NCI-H1436 treated with DMSO at 0.1 percent for 48 hours (cell line): ENCODE measurements around the gene NUDT22.

ENCODE experiments used
- DNase-seq: peaks from one replicate; lab custom pipeline; 2025; lab: John Stamatoyannopoulos, UW

The NUDT22 gene

DNA sequence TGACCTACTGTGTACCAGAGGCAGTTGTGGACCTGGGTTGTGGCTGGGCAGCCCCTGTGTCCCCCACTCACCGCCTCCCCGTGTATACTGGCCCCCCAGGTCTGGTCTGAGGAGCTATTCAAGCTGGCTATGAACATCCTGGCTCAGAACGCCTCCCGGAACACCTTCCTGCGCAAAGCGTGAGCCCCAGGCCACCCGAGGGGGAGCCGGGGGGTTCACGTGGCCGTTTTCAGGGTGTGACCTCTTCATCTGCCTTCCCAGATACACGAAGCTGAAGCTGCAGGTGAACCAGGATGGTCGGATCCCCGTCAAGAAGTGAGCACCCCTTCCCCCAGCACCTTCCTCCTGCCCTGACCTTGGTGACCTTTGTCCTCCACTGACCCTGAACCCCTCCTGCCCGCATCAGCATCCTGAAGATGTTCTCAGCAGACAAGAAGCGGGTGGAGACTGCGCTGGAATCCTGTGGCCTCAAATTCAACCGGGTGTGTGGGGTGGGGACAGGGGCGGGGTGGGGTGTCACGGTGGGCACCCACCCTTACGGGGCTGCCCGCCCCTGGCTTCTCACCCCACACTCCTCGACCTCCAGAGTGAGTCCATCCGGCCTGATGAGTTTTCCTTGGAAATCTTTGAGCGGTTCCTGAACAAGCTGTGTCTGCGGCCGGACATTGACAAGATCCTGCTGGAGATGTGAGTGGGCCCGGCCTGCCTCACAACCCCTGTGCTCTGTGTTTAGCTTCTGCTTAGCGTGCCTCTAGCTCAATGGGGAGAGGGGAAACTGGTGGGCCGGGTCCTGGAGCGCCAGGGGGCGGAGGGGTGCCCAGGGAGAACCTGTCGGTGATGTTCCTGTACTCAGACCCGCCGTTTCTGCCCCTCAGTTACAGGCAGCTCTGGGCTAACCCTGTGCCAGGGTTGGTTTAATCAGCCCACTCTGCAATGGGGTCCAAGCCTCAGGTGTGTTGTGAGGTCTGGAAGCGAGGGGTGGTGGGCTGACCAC lies 29.4 kb downstream of the NUDT22 start:
- DNase-seq = no peak

- no peak for DNase-seq
These were observed 30.2 kb downstream of the NUDT22 start for GRCh38 chr11:64256300-64256699.

- no peak for DNase-seq
These were observed 32.3 kb downstream of the NUDT22 start for GRCh38 chr11:64258356-64258755.

- no peak for DNase-seq
These were observed 33.0 kb downstream of the NUDT22 start for GRCh38 chr11:64258946-64259532.

DNA sequence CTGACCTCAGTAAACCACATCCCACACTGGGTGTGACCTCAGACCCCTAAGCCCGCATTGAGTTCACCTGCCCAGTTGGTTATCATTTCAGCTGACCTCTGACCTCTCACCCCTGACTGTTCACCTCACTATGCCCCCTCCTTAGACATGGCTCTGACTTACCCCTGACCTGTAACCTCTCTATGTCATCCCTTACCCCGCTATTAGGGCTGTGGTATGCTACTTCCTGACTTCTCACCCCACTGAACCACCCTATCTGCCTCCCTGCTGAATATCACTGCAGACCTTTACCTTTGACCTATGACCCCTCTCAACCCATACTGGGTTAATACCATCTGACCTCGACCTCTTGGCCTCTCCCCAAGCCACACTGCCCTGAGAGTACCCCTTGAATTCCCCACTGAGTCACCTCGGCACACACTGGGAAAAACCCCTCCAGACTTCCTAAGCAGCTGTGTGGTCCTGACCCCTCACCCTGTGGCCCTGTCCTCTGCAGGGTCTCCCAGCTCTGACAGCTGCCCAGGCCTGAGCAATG lies 33.5 kb downstream of the NUDT22 start:
- no peak for DNase-seq

- DNase-seq = no peak
These were observed 34.2 kb downstream of the NUDT22 start for GRCh38 chr11:64260147-64260708.

- DNase-seq = no peak
These were observed 35.5 kb downstream of the NUDT22 start for GRCh38 chr11:64261556-64262080.

- DNase-seq = no peak
These were observed 36.4 kb downstream of the NUDT22 start for GRCh38 chr11:64262271-64263002.

GRCh38 chr11:64263021-64263946 lies 37.2 kb downstream of the NUDT22 start:
- DNase-seq = no peak

GRCh38 chr11:64263947-64264317 lies 37.9 kb downstream of the NUDT22 start:
- DNase-seq = no peak

GRCh38 chr11:64264371-64264852 lies 38.3 kb downstream of the NUDT22 start:
- DNase-seq = no peak

DNA sequence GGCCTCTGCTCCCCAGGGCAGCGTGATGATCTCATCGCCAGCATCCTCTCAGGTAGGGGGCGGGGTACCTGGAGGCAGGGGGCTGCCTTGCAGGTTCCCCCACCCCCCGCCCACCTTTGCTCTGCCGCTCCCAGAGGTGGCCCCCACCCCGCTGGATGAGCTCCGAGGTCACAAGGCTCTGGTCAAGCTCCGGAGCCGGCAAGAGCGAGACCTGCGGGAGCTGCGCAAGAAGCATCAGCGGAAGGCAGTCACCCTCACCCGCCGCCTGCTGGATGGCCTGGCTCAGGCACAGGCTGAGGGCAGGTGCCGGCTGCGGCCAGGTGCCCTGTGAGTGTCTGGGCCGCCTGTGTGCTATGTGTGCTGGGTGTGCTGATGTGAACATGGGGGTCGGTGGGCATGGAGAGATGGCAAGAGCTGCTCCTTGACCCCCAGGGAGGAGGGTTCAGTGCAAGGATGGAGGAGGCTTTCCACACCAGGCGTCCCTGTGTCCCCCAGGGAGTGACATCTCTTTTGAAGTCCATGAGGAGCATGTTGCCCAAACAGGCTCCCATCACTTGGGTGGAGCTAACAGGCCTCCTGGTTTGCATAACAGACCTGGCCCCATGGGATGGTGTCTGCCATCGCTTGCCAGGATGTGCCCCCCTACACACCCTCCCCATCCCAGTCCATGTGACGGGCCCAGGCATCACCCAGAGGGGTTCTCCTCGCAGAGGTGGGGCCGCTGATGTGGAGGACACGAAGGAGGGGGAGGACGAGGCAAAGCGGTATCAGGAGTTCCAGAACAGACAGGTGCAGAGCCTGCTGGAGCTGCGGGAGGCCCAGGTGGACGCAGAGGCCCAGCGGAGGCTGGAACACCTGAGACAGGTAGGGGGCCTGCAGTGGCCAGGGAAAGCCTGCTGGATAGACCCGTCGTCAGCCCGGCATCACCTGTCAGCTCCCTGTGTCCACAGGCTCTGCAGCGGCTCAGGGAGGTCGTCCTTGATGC lies 39.4 kb downstream of the NUDT22 start:
- DNase-seq = no peak

DNA sequence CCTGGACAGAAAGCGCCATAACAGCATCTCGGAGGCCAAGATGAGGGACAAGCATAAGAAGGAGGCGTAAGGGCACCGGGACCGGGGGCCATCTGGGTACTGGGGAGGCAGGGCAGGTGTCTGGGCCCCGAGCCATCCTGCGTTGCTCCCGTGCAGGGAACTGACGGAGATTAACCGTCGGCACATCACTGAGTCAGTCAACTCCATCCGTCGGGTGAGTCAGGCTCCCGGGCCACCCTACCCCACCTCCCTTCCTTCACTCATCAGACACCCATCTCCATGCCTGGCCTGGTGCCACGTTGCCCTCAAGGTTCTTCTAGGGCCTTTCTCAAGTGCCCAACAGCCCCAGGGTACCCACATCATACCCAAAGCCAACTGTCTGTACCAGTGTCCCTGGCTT lies 40.3 kb downstream of the NUDT22 start:
- DNase-seq = no peak

GRCh38 chr11:64267207-64267945 lies 41.3 kb downstream of the NUDT22 start:
- DNase-seq = no peak

GRCh38 chr11:64268025-64268892 lies 42.2 kb downstream of the NUDT22 start:
- DNase-seq = no peak

GRCh38 chr11:64268893-64269539 lies 42.9 kb downstream of the NUDT22 start:
- DNase-seq = no peak
